Measurements from ENCODE around the gene ATP2B2. TPM values are rescaled to one million over a fixed set of nuclear protein-coding genes. Genes with fewer than 3 reads are reported as not detected.

Gene ATP2B2
- total RNA-seq, 4 donors from 2014 or later: 0.29 to 9.5 (median 4.4) TPM

DNA sequence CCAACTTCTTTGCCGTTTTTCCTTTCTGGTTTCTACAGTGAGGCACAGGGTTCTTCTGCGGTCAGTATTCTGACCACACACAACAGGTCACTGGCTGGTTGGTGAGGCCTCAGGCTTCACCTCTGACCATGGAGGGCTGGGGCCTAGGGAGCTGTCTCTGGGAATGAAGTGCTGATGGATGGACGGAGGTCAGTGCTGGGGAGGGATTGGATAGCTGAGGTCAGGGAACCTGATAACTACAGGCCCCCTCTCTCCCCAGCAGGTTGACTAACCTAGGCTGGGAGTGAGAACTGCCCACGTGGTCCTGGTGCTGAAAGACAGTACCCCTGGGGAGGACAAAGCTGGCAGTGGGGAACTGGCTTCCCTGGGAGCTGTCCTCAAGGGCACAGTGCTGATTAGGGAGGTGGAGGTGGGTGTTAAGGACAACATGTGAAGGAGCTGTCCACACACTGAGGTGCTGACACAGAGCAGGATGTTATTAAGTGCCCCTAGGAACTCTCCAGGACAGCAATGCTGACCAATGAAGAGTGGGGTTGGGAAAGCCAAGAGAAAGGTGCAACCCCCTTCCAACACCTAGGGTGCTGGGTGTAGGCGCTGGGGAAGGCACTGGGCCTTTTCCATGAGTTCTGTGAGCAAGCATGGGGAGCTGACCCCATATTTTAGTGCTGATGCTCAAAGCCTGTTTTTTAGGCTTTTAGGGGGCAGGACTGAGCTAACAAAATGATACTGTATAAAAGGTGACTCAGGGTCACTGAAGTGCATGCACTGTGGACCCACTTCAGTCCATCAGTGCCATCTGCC is 45.2 kb downstream of the ATP2B2 start:
- no peak overlapping the region for H3K27ac ChIP-seq
- DNase-seq: peak; percentile 28 to 33
- no peaks in the 10 kb centered on the region for H3K4me1 ChIP-seq
- no peaks in the 10 kb centered on the region for H3K27me3 ChIP-seq
- no peaks in the 10 kb centered on the region for H3K36me3 ChIP-seq
- no peaks in the 10 kb centered on the region for H3K9me3 ChIP-seq
- intact Hi-C loops (cut with DNase I; ENCODE audit: low total_unique reads): no loop called here
- TF ChIP-seq POLR2A (IDR thresholded peaks at IDR 0.05): no peak
- TF ChIP-seq, protein P1, sequence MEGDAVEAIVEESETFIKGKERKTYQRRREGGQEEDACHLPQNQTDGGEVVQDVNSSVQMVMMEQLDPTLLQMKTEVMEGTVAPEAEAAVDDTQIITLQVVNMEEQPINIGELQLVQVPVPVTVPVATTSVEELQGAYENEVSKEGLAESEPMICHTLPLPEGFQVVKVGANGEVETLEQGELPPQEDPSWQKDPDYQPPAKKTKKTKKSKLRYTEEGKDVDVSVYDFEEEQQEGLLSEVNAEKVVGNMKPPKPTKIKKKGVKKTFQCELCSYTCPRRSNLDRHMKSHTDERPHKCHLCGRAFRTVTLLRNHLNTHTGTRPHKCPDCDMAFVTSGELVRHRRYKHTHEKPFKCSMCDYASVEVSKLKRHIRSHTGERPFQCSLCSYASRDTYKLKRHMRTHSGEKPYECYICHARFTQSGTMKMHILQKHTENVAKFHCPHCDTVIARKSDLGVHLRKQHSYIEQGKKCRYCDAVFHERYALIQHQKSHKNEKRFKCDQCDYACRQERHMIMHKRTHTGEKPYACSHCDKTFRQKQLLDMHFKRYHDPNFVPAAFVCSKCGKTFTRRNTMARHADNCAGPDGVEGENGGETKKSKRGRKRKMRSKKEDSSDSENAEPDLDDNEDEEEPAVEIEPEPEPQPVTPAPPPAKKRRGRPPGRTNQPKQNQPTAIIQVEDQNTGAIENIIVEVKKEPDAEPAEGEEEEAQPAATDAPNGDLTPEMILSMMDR (IDR thresholded peaks at IDR 0.05): no peak
- no peak overlapping the region for H3K4me3 ChIP-seq

DNA sequence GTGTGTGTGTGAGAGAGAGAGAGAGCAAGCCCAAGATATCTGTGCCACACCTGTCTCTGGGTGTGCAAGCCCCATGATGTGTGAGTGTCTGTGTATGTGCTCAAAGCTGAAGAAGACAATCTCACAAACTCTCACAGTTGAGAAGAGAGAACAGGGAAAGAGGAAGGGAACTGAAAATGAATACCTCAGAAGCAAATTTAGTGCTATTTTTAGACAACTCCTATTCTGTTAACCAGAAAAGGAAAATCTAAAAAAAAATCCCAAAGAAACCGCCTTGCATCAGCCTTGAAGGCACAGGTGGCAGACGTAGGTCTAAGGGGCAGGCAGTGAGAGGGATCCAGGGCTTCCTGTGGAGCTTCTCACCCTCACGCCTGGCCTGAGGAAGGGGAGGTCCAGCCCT is 47.8 kb downstream of the ATP2B2 start:
- Histone ChIP-seq H3K9me3 (no peaks in the 10 kb centered on the region), H3K4me1 (no peaks in the 10 kb centered on the region), H3K4me3 (no peak overlapping the region), H3K27ac (no peak overlapping the region), H3K27me3 (no peaks in the 10 kb centered on the region), H3K36me3 (no peaks in the 10 kb centered on the region)
- intact Hi-C loops (cut with DNase I; ENCODE audit: low total_unique reads): no loop called here
- TF ChIP-seq POLR2A (IDR thresholded peaks at IDR 0.05): no peak
- TF ChIP-seq, protein P1 (IDR thresholded peaks at IDR 0.05): no peak
- DNase-seq: no peak

DNA sequence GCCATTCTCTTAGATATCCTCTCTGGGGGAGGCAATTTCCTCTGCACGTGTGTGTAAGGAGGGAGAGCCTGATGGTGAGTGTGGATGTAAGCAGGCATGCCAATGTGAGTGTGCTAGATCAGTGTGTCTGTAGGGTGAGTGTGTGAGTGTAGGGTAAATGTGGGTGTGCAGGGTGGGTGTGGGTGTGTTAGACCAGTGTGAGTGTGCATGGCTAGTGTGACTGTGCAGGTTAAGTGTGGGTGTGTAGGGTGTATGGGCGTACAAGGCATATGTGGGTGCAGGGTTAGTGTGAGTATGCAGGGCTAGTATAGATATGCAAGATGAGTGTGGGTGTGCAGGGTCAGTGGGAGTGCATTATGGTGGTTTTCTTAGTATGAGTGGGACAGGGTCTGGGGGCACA is 48.4 kb downstream of the ATP2B2 start:
- no peak for DNase-seq
- TF ChIP-seq, protein P1 (IDR thresholded peaks at IDR 0.05): no peak
- no peak for TF ChIP-seq POLR2A (IDR thresholded peaks at IDR 0.05)
- no peaks in the 10 kb centered on the region for H3K36me3 ChIP-seq
- no peak overlapping the region for H3K4me3 ChIP-seq
- H3K9me3 ChIP-seq: no peaks in the 10 kb centered on the region
- H3K27ac ChIP-seq: no peak overlapping the region
- H3K4me1 ChIP-seq: no peaks in the 10 kb centered on the region
- intact Hi-C loops (cut with DNase I; ENCODE audit: low total_unique reads): no loop called here
- no peaks in the 10 kb centered on the region for H3K27me3 ChIP-seq

DNA sequence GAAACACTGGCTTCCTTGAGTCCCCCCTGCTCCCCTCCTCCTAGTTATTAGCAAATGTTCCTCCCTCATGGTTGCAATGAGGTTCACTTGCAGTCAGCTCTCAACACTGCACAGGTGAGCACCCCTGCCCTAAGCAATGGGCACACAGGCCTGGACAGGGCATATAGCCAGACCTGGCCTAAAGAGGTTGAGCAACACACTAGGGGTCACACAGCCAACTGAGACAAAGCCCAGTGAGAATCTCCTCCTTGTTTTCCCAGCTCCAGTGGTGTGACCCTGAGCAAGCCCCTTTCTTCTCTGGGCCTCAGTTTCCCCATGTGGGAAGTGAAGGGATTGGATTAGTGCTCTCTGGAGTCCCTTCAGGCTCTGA is 49.9 kb downstream of the ATP2B2 start:
- TF ChIP-seq POLR2A (IDR thresholded peaks at IDR 0.05): no peak
- TF ChIP-seq, protein P1 (IDR thresholded peaks at IDR 0.05): no peak
- no peak overlapping the region for H3K4me3 ChIP-seq
- no peaks in the 10 kb centered on the region for H3K4me1 ChIP-seq
- intact Hi-C loops (cut with DNase I; ENCODE audit: low total_unique reads): no loop called here
- H3K9me3 ChIP-seq: no peaks in the 10 kb centered on the region
- no peaks in the 10 kb centered on the region for H3K27me3 ChIP-seq
- no peaks in the 10 kb centered on the region for H3K36me3 ChIP-seq
- H3K27ac ChIP-seq: no peak overlapping the region
- DNase-seq: no peak

DNA sequence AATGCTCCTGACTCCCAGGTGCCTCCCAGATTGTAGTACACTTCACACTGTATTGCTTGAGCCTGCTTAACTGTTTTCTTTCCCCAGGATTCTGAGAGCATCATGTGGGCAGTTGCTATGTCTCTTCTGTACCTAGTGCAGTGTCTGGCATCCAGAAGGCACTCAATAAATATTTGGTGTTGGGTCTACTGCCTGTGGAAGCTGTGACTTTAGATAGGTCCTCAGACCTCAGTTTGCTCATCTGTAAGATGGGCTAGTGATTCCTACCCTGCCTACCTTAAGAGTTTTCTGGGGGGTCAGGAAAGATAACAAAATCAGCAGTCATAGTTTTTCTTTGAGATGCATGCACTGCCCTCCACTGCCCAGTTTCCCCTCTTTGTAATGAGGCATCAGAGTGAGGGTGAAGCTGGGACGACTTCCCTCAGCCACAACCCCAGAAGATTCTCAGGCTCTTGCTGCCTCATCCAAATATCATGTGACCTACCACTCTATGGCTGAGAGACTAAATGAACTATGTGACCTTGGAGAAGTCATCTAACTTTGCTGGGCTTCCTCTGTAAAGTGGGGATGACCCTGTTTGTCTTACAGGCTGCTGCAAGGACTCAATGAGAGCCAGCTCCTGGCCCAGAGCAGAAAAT is 50.4 kb downstream of the ATP2B2 start:
- H3K36me3 ChIP-seq: no peaks in the 10 kb centered on the region
- H3K27ac ChIP-seq: no peak overlapping the region
- no peak for DNase-seq
- no peaks in the 10 kb centered on the region for H3K27me3 ChIP-seq
- H3K4me1 ChIP-seq: no peaks in the 10 kb centered on the region
- H3K9me3 ChIP-seq: no peaks in the 10 kb centered on the region
- TF ChIP-seq, protein P1 (IDR thresholded peaks at IDR 0.05): no peak
- TF ChIP-seq POLR2A (IDR thresholded peaks at IDR 0.05): no peak
- intact Hi-C loops (cut with DNase I; ENCODE audit: low total_unique reads): no loop called here
- H3K4me3 ChIP-seq: no peak overlapping the region

Measured in uterus (tissue), 4 donors.